Panc1 (cell line): ENCODE results near the gene COPZ2. TPM values are rescaled to one million over a fixed set of nuclear protein-coding genes. Genes with fewer than 3 reads are reported as not detected.

Experiments
- ATAC-seq: fragments of 200-7000 bp; cut with Tn5 transposase; 2 replicates; pipeline ENCODE4 v1.9.1; 2020; ENCODE audit warnings: mild to moderate bottlenecking, moderate library complexity
- BruUV-seq: library from RNA; stranded (reverse); fragments of 400-500 nt; replicated peaks from 2 replicates; lab custom pipeline; 2021; lab: Mats Ljungman, UMichigan
- CTCF ChIA-PET: fragments of 300-600 bp; sonication (Branson Sonifier 250); formaldehyde crosslinking; loops from one replicate; lab custom pipeline; 2022; ENCODE audit warnings: antibody characterized with exemption; lab: Charles Lee
- POLR2A ChIA-PET: fragments of 300-600 bp; sonication (Branson Sonifier 250); formaldehyde crosslinking; loops from one replicate; lab custom pipeline; 2022; ENCODE audit warnings: antibody characterized with exemption; lab: Charles Lee
- DNase-seq: peaks from one replicate; pipeline ENCODE4 v3.0.0-alpha.2; 2010; ENCODE audit warnings: low read depth, low spot score
- H3K27ac ChIP-seq: 2 replicates; pipeline ENCODE4 v1.5.1; 2011; ENCODE audit warnings: mild to moderate bottlenecking, low read length, inconsistent platforms
- H3K27me3 ChIP-seq: fragments of 200-500 bp; sonication (Bioruptor generic); 2 replicates; pipeline ENCODE4 v1.6.0; 2014; ENCODE audit warnings: low read length, inconsistent platforms; ENCODE audit not compliant: control insufficient read depth, insufficient read depth
- H3K36me3 ChIP-seq: fragments of 200-500 bp; sonication (Bioruptor generic); 2 replicates; pipeline ENCODE4 v1.5.1; 2014; ENCODE audit warnings: inconsistent platforms, mild to moderate bottlenecking, low read length, moderate library complexity; ENCODE audit not compliant: control insufficient read depth, insufficient read depth
- H3K4me1 ChIP-seq: 2 replicates; pipeline ENCODE4 v1.5.1; 2011; ENCODE audit warnings: inconsistent platforms, mild to moderate bottlenecking, low read length, moderate library complexity; ENCODE audit not compliant: control insufficient read depth, insufficient read depth
- H3K4me3 ChIP-seq, 2 experiments: 2 replicates each; pipeline ENCODE4 v1.5.1; 2011 to 2012; ENCODE audit warnings: low read depth in 2 of 2, low read length in 2 of 2, mild to moderate bottlenecking in 2 of 2, inconsistent platforms in 1 of 2, moderate library complexity in 1 of 2
- H3K9me3 ChIP-seq: fragments of 200-500 bp; sonication (Bioruptor generic); 2 replicates; pipeline ENCODE4 v1.5.1; 2014; ENCODE audit warnings: low read depth, mild to moderate bottlenecking, inconsistent platforms, low read length, moderate library complexity; ENCODE audit not compliant: control insufficient read depth, insufficient read depth
- CTCF ChIP-seq: fragments of 450-650 bp; IDR thresholded peaks from 2 replicates; pipeline ENCODE4 v1.5.1; 2017; ENCODE audit warnings: mild to moderate bottlenecking
- POLR2AphosphoS5 ChIP-seq: IDR thresholded peaks from 2 replicates; pipeline ENCODE4 v1.6.1; 2012; ENCODE audit warnings: mild to moderate bottlenecking, low read depth, low read length, moderate library complexity
- REST ChIP-seq, 2 experiments: IDR thresholded peaks; 2 replicates each; pipeline ENCODE4 v1.6.1; 2011 to 2012; ENCODE audit warnings: low read depth in 2 of 2, control low read depth in 1 of 2, low read length in 1 of 2, mild to moderate bottlenecking in 1 of 2, moderate library complexity in 1 of 2; ENCODE audit not compliant: insufficient read depth in 1 of 2
- SIN3A ChIP-seq: IDR thresholded peaks from 2 replicates; pipeline ENCODE4 v1.6.1; 2012; ENCODE audit warnings: low read depth, mild to moderate bottlenecking, low read length, moderate library complexity, borderline replicate concordance; ENCODE audit not compliant: insufficient read depth
- TCF7L2 ChIP-seq: IDR thresholded peaks from 2 replicates; pipeline ENCODE4 v1.6.1; 2011; ENCODE audit warnings: mild to moderate bottlenecking, low read depth, low read length, inconsistent platforms
- in situ Hi-C: cut with HindIII; loops from 2 replicates; pipeline ENCODE4 v1.10.0; 2016; ENCODE audit warnings: low sequenced_read_pairs, low pct_unique_long_range_greater_than_20kb
- intact Hi-C: fragments of 100-400 bp; cut with micrococcal nuclease; formaldehyde crosslinking; loops from one replicate; pipeline ENCODE4 v1.10.0; 2022; ENCODE audit not compliant: unreplicated experiment
- total RNA-seq: library from RNA; stranded (reverse); gene quantifications from one replicate; pipeline ENCODE4 v1.2.1, GENCODE V29; 2021; ENCODE audit not compliant: unreplicated experiment

Gene COPZ2
- total RNA-seq, 1 experiment from 2014 or later, result 5.4 TPM

GRCh38 chr17:48012151-48012520 lies 25.5 kb downstream of the COPZ2 start:
- BruUV-seq, result no TSS peak
- CTCF ChIA-PET, result interaction anchor here (0.6 to 1.2 kb wide), 2 partner anchors 9 to 71 kb away, joined by 4 read pairs; no protein-coding TSS in a partner anchor
- in situ Hi-C loops, result no loop called here
- no peaks in the 10 kb centered on the region for H3K36me3 ChIP-seq
- intact Hi-C loops, result no loop called here
- no peak for TF ChIP-seq TCF7L2
- TF ChIP-seq POLR2AphosphoS5, result no peak
- TF ChIP-seq REST (IDR thresholded peaks at IDR 0.05; ENCODE audit: insufficient read depth in 1 of 2, low read depth in 2 of 2, low read length in 1 of 2), result no peak
- ATAC-seq (0 out of 2 replicates have a peak, but pooled peaks have one; percentile 37), DNase-seq (no peak)
- POLR2A ChIA-PET, result no interaction called here
- H3K27me3 ChIP-seq, result no peaks in the 10 kb centered on the region
- H3K4me3 ChIP-seq, result peak overlapping the region; percentile 26 to 36
- H3K4me1 ChIP-seq, result peaks cover 13% of the 10 kb centered on the region; the same call in 1 of the 2 replicates
- no peaks in the 10 kb centered on the region for H3K9me3 ChIP-seq
- no peak overlapping the region for H3K27ac ChIP-seq

- peak overlapping the region; percentile 26 to 36 for H3K4me3 ChIP-seq
- in situ Hi-C loops, result no loop called here
- peak overlapping the region; percentile 11; the same call in 1 of the 2 replicates for H3K27ac ChIP-seq
- H3K4me1 ChIP-seq, result peaks cover 13% of the 10 kb centered on the region; the same call in 1 of the 2 replicates
- ChIA-PET CTCF (interaction anchor here (0.6 to 1.2 kb wide), 5 partner anchors 10 to 867 kb away, joined by 3 to 5 read pairs (median 4); partner anchors contain the start of gene PNPO), POLR2A (interaction anchor here (0.6 kb wide), 2 partner anchors 8 to 41 kb away, joined by 3 to 7 read pairs; partner anchors contain the start of gene CDK5RAP3)
- TF ChIP-seq CTCF, result peak; percentile 84
- TF ChIP-seq SIN3A, result no peak
- no peak for TF ChIP-seq REST (IDR thresholded peaks at IDR 0.05; ENCODE audit: insufficient read depth in 1 of 2, low read depth in 2 of 2, low read length in 1 of 2)
- DNase-seq (peak; percentile 20), ATAC-seq (peak; percentile 75)
- intact Hi-C loops, result no loop called here
- no peaks in the 10 kb centered on the region for H3K9me3 ChIP-seq
- no TSS peak for BruUV-seq
- H3K36me3 ChIP-seq, result no peaks in the 10 kb centered on the region
- no peaks in the 10 kb centered on the region for H3K27me3 ChIP-seq
Observed at GRCh38 chr17:48011405-48012150, 26.0 kb downstream of the COPZ2 start.
